Liver (tissue), 9 donors: Measurements from ENCODE around the gene TTC3. TPM values are rescaled to one million over a fixed set of nuclear protein-coding genes. Genes with fewer than 3 reads are reported as not detected.
A peak's percentile ranks its signal among the peaks of the same experiment; 100 is the strongest.

Experiments
- DNase-seq: peaks from one replicate; pipeline ENCODE4 v3.0.0-alpha.2; 2017; ENCODE audit warnings: low spot score
- H3K27ac ChIP-seq, 2 donors: one replicate each; pipeline ENCODE4 v1.7.0; 2013; ENCODE audit warnings: inconsistent platforms in 2 of 2, low read length in 2 of 2, control low read depth in 1 of 2, low read depth in 1 of 2, mild to moderate bottlenecking in 1 of 2
- H3K27me3 ChIP-seq, 4 donors: one replicate each; pipeline versions ENCODE4 v1.6.1 to v1.7.0; 2013; ENCODE audit warnings: low read length in 3 of 4, inconsistent platforms in 1 of 4, mild to moderate bottlenecking in 1 of 4, moderate library complexity in 1 of 4; ENCODE audit not compliant: control insufficient read depth in 4 of 4, insufficient read depth in 4 of 4
- H3K36me3 ChIP-seq, 4 donors: one replicate each; pipeline versions ENCODE4 v1.6.1 to v1.7.0; 2013; ENCODE audit warnings: low read length in 3 of 4, mild to moderate bottlenecking in 3 of 4, low read depth in 1 of 4, moderate library complexity in 1 of 4; ENCODE audit not compliant: control insufficient read depth in 4 of 4, insufficient read depth in 3 of 4
- H3K4me1 ChIP-seq, 4 donors: one replicate each; pipeline versions ENCODE4 v1.6.1 to v1.7.0; 2013; ENCODE audit warnings: low read length in 3 of 4, mild to moderate bottlenecking in 3 of 4, moderate library complexity in 1 of 4; ENCODE audit not compliant: control insufficient read depth in 4 of 4, insufficient read depth in 4 of 4
- H3K4me3 ChIP-seq, 3 donors: one replicate each; pipeline versions ENCODE4 v1.6.1 to v1.7.0; 2013; ENCODE audit warnings: low read length in 3 of 3, control low read depth in 1 of 3, low read depth in 1 of 3, mild to moderate bottlenecking in 1 of 3
- H3K9ac ChIP-seq, 2 donors: one replicate each; pipeline ENCODE4 v1.7.0; 2013; ENCODE audit warnings: low read length in 2 of 2, mild to moderate bottlenecking in 2 of 2, moderate library complexity in 2 of 2, control low read depth in 1 of 2, low read depth in 1 of 2
- H3K9me3 ChIP-seq, 4 donors: one replicate each; pipeline versions ENCODE4 v1.6.1 to v1.7.0; 2013; ENCODE audit warnings: low read length in 3 of 4; ENCODE audit not compliant: control insufficient read depth in 4 of 4
- EGR1 ChIP-seq, 2 donors: IDR thresholded peaks; 2 replicates each; pipeline ENCODE4 v1.6.1; 2016 to 2018; ENCODE audit warnings: antibody characterized with exemption in 2 of 2, low read depth in 2 of 2
- HNF4A ChIP-seq, 2 donors: conservative IDR thresholded peaks; 2 replicates each; pipeline ENCODE4 v1.6.1; 2016; ENCODE audit warnings: antibody characterized with exemption in 2 of 2, mild to moderate bottlenecking in 2 of 2
- JUND ChIP-seq, 2 donors: IDR thresholded peaks; 2 replicates each; pipeline ENCODE4 v1.6.1; 2016; ENCODE audit warnings: antibody characterized with exemption in 2 of 2
- NR2F2 ChIP-seq: IDR thresholded peaks from 2 replicates; pipeline ENCODE4 v1.6.1; 2016; ENCODE audit warnings: antibody characterized with exemption
- RAD21 ChIP-seq, 2 donors: IDR thresholded peaks; 2 replicates each; pipeline ENCODE4 v1.6.1; 2016; ENCODE audit warnings: antibody characterized with exemption in 2 of 2, mild to moderate bottlenecking in 2 of 2
- RXRA ChIP-seq, 2 donors: IDR thresholded peaks; 2 replicates each; pipeline ENCODE4 v1.6.1; 2017 to 2018; ENCODE audit warnings: antibody characterized with exemption in 2 of 2, mild to moderate bottlenecking in 1 of 2
- SP1 ChIP-seq: IDR thresholded peaks from 2 replicates; pipeline ENCODE4 v1.6.1; 2018; ENCODE audit warnings: antibody characterized with exemption, mild to moderate bottlenecking
- YY1 ChIP-seq: IDR thresholded peaks from 2 replicates; pipeline ENCODE4 v1.6.1; 2016; ENCODE audit warnings: antibody characterized with exemption, mild to moderate bottlenecking
- WGBS: extraction: QIAGEN DNeasy Blood & Tissue Kit; methylation state at CpG from one replicate; pipeline ENCODE4 v1.1.7; 2013; 5-methylcytosine and 5-hydroxymethylcytosine counted together
- polyA plus RNA-seq, 2 donors: library from polyadenylated mRNA; stranded (reverse) in 1 of 2; unstranded in 1 of 2; fragments of 200-250 nt in 1 of 2; fragments of >200 nt in 1 of 2; fragmentation: Nextera tagmentation in 1 of 2; extraction: Ambion mirVana in 1 of 2; gene quantifications; one replicate each; pipeline versions ENCODE4 v1.2.1 to v1.2.3, GENCODE V29; 2013 to 2015
- total RNA-seq, 2 donors: library from RNA; depleted of rRNA; stranded (reverse); fragments of >200 nt; gene quantifications; one replicate each; pipeline ENCODE4 v1.2.3, GENCODE V29; 2014
- TF ChIP-seq, protein P1 (sequence below): IDR thresholded peaks from 2 replicates; pipeline ENCODE4 v1.6.1; 2016; ENCODE audit warnings: antibody characterized with exemption, mild to moderate bottlenecking
- TF ChIP-seq, protein P2 (sequence below): IDR thresholded peaks from 2 replicates; pipeline ENCODE4 v1.6.1; 2016; ENCODE audit warnings: antibody characterized with exemption
- TF ChIP-seq, protein P3 (sequence below): fragments of 150-350 bp; IDR thresholded peaks from 2 replicates; pipeline ENCODE4 v1.5.1; 2017; ENCODE audit warnings: improper control_type of control experiment, low read depth, low read length; ENCODE audit not compliant: missing input control
- donor health status: healthy.
- donor health status: healthy.
- donor health status: healthy.
- donor health status: healthy.
- donor health status: healthy.

The TTC3 gene
- total and polyA plus RNA-seq, 4 donors, result 27.2 to 96.1 (median 57.2) TPM

DNA sequence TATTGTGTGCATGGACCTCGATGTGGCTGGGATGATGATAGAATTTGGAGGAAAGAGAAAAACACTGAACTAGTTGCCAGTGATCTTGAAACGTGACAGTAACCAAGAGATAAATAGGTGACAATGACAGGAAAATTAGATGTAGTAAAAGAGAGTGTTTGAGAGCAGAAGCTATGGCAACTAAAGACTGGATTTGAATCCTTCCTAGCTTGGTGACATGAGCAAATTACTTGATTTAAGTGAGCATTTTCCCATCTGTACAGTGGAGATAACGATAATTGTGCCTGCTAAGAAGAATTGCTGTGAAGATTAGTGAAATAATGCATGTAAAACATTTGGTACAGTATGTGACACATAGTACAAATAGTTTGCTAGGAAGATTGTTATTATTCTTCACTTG lies 12.7 kb downstream of the TTC3 start:
- TF ChIP-seq RAD21 (IDR thresholded peaks at IDR 0.05), result no peak
- no peak for TF ChIP-seq YY1
- TF ChIP-seq SP1, result no peak
- TF ChIP-seq NR2F2, result no peak
- TF ChIP-seq, protein P1, sequence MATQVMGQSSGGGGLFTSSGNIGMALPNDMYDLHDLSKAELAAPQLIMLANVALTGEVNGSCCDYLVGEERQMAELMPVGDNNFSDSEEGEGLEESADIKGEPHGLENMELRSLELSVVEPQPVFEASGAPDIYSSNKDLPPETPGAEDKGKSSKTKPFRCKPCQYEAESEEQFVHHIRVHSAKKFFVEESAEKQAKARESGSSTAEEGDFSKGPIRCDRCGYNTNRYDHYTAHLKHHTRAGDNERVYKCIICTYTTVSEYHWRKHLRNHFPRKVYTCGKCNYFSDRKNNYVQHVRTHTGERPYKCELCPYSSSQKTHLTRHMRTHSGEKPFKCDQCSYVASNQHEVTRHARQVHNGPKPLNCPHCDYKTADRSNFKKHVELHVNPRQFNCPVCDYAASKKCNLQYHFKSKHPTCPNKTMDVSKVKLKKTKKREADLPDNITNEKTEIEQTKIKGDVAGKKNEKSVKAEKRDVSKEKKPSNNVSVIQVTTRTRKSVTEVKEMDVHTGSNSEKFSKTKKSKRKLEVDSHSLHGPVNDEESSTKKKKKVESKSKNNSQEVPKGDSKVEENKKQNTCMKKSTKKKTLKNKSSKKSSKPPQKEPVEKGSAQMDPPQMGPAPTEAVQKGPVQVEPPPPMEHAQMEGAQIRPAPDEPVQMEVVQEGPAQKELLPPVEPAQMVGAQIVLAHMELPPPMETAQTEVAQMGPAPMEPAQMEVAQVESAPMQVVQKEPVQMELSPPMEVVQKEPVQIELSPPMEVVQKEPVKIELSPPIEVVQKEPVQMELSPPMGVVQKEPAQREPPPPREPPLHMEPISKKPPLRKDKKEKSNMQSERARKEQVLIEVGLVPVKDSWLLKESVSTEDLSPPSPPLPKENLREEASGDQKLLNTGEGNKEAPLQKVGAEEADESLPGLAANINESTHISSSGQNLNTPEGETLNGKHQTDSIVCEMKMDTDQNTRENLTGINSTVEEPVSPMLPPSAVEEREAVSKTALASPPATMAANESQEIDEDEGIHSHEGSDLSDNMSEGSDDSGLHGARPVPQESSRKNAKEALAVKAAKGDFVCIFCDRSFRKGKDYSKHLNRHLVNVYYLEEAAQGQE, result no peak
- no peak for TF ChIP-seq JUND (IDR thresholded peaks at IDR 0.05)
- no peak for TF ChIP-seq HNF4A (conservative IDR thresholded peaks at IDR 0.05)
- no peak for TF ChIP-seq EGR1 (IDR thresholded peaks at IDR 0.05; ENCODE audit: low read depth in 2 of 2)
- TF ChIP-seq, protein P2, sequence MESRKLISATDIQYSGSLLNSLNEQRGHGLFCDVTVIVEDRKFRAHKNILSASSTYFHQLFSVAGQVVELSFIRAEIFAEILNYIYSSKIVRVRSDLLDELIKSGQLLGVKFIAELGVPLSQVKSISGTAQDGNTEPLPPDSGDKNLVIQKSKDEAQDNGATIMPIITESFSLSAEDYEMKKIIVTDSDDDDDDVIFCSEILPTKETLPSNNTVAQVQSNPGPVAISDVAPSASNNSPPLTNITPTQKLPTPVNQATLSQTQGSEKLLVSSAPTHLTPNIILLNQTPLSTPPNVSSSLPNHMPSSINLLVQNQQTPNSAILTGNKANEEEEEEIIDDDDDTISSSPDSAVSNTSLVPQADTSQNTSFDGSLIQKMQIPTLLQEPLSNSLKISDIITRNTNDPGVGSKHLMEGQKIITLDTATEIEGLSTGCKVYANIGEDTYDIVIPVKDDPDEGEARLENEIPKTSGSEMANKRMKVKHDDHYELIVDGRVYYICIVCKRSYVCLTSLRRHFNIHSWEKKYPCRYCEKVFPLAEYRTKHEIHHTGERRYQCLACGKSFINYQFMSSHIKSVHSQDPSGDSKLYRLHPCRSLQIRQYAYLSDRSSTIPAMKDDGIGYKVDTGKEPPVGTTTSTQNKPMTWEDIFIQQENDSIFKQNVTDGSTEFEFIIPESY, result no peak
- TF ChIP-seq RXRA (IDR thresholded peaks at IDR 0.05), result no peak
- no peak for DNase-seq
- Histone ChIP-seq H3K4me3 (no peak overlapping the region), H3K27ac (no peak overlapping the region), H3K36me3 (peaks cover 0 to 4% (median under 1%) of the 10 kb centered on the region in 4 donors), H3K27me3 (no peaks in the 10 kb centered on the region), H3K4me1 (peaks cover 9 to 15% (median 12%) of the 10 kb centered on the region in 4 donors), H3K9me3 (no peaks in the 10 kb centered on the region), H3K9ac (no peak overlapping the region)
- 91% methylated on average over 3 of the region's 3 CpGs for WGBS

DNA sequence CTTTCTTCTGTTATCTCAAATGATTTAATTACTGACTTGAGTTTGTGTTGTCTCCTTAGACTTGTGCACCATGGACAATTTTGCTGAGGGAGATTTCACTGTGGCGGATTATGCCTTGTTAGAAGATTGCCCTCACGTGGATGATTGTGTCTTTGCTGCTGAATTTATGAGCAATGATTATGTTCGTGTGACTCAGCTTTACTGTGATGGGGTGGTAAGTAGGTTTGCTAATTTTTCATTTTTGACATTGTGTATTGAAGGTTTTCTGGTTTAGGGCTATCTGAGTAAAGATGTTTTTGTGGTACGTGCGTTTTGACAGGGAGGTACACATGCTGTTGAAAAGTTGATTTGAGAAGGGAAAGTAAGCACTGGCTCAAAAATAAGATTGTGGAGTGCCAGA lies 14.1 kb downstream of the TTC3 start:
- Histone ChIP-seq H3K4me1 (peaks cover 9 to 15% (median 11%) of the 10 kb centered on the region in 4 donors), H3K27ac (no peak overlapping the region), H3K27me3 (no peaks in the 10 kb centered on the region), H3K9me3 (no peaks in the 10 kb centered on the region), H3K9ac (no peak overlapping the region), H3K36me3 (peaks cover 0 to 4% (median 1%) of the 10 kb centered on the region in 4 donors), H3K4me3 (no peak overlapping the region)
- TF ChIP-seq, protein P2, result no peak
- TF ChIP-seq RAD21 (IDR thresholded peaks at IDR 0.05), result peak; percentile 62 to 72
- TF ChIP-seq RXRA (IDR thresholded peaks at IDR 0.05), result no peak
- TF ChIP-seq, protein P3, sequence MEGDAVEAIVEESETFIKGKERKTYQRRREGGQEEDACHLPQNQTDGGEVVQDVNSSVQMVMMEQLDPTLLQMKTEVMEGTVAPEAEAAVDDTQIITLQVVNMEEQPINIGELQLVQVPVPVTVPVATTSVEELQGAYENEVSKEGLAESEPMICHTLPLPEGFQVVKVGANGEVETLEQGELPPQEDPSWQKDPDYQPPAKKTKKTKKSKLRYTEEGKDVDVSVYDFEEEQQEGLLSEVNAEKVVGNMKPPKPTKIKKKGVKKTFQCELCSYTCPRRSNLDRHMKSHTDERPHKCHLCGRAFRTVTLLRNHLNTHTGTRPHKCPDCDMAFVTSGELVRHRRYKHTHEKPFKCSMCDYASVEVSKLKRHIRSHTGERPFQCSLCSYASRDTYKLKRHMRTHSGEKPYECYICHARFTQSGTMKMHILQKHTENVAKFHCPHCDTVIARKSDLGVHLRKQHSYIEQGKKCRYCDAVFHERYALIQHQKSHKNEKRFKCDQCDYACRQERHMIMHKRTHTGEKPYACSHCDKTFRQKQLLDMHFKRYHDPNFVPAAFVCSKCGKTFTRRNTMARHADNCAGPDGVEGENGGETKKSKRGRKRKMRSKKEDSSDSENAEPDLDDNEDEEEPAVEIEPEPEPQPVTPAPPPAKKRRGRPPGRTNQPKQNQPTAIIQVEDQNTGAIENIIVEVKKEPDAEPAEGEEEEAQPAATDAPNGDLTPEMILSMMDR, result peak; percentile 5
- TF ChIP-seq, protein P1, result no peak
- DNase-seq, result no peak
- WGBS, result 71% methylated on average over 5 of the region's 5 CpGs
